CD4-positive, alpha-beta T cell (primary cell): ENCODE measurements around the gene TATDN2. TPM values are rescaled to one million over a fixed set of nuclear protein-coding genes. Genes with fewer than 3 reads are reported as not detected.

Source experiments
- ATAC-seq: fragments of 200-7000 bp; cut with Tn5 transposase; one replicate; pipeline ENCODE4 v1.10.0; 2022; ENCODE audit warnings: mild to moderate bottlenecking; ENCODE audit not compliant: poor library complexity
- CTCF ChIA-PET: fragments of 350-600 bp; sonication (Branson Sonifier 250); formaldehyde crosslinking; loops from one replicate; lab custom pipeline; 2021; ENCODE audit warnings: antibody characterized with exemption, inconsistent platforms; lab: Charles Lee
- POLR2A ChIA-PET: fragments of 350-600 bp; sonication (Branson Sonifier 250); formaldehyde crosslinking; loops from one replicate; lab custom pipeline; 2021; ENCODE audit warnings: antibody characterized with exemption, inconsistent platforms; lab: Charles Lee
- DNase-seq, 14 experiments: peaks; one replicate each; pipeline ENCODE4 v3.0.0-alpha.2; 2013 to 2020; ENCODE audit warnings: mixed read lengths in 2 of 14
- H3K27ac ChIP-seq, 2 donors: one replicate each; pipeline versions ENCODE4 v1.5.1 to v1.7.0; 2013; ENCODE audit warnings: low read length in 2 of 2, low read depth in 1 of 2, mild to moderate bottlenecking in 1 of 2
- H3K27me3 ChIP-seq, 2 experiments: 1 replicate in 1 of 2; 2 replicates in 1 of 2; pipeline versions ENCODE4 v1.6.1 to v1.7.0; 2013; ENCODE audit warnings: low read length in 2 of 2, control low read depth in 1 of 2, mild to moderate bottlenecking in 1 of 2, moderate library complexity in 1 of 2; ENCODE audit not compliant: insufficient read depth in 2 of 2, control insufficient read depth in 1 of 2
- H3K36me3 ChIP-seq: one replicate; pipeline ENCODE4 v1.6.1; 2013; ENCODE audit warnings: low read length, control low read depth; ENCODE audit not compliant: insufficient read depth
- H3K4me1 ChIP-seq: one replicate; pipeline ENCODE4 v1.6.1; 2013; ENCODE audit warnings: low read length, control low read depth; ENCODE audit not compliant: insufficient read depth
- H3K4me3 ChIP-seq: one replicate; pipeline ENCODE4 v1.5.1; 2013; ENCODE audit warnings: mild to moderate bottlenecking, low read length, moderate library complexity
- H3K9me3 ChIP-seq, 2 experiments: 1 replicate in 1 of 2; 2 replicates in 1 of 2; pipeline versions ENCODE4 v1.6.1 to v1.7.0; 2013; ENCODE audit warnings: low read length in 2 of 2, mild to moderate bottlenecking in 2 of 2, control low read depth in 1 of 2, moderate library complexity in 1 of 2; ENCODE audit not compliant: control insufficient read depth in 1 of 2, insufficient read depth in 1 of 2
- H3K27ac Mint-ChIP-seq: one replicate; pipeline ENCODE4 v1.8.0; 2020; ENCODE audit warnings: mixed read lengths
- H3K27me3 Mint-ChIP-seq: one replicate; pipeline ENCODE4 v1.8.0; 2021; ENCODE audit warnings: mixed read lengths
- H3K36me3 Mint-ChIP-seq: one replicate; pipeline ENCODE4 v1.8.0; 2021; ENCODE audit warnings: low read depth, mixed read lengths
- H3K4me1 Mint-ChIP-seq: one replicate; pipeline ENCODE4 v1.8.0; 2021; ENCODE audit warnings: low read depth, mixed read lengths
- H3K4me3 Mint-ChIP-seq: one replicate; pipeline ENCODE4 v1.8.0; 2020; ENCODE audit warnings: mild to moderate bottlenecking, mixed read lengths
- H3K9me3 Mint-ChIP-seq: one replicate; pipeline ENCODE4 v1.8.0; 2020; ENCODE audit warnings: mixed read lengths
- intact Hi-C, 2 experiments: fragments of 100-400 bp; cut with DNase I in 1 of 2; cut with micrococcal nuclease in 1 of 2; formaldehyde crosslinking; loops; one replicate each; pipeline versions ENCODE4 v1.15.1 to v1.9.0; 2023 to 2025; cut with DNase I, micrococcal nuclease
- total RNA-seq, 174 experiments: library from RNA in 2 of 174; stranded (reverse) in 2 of 174; gene quantifications; one replicate each; pipeline ENCODE4 v1.2.3 and lab custom pipeline; 2021 to 2026
- TF ChIP-seq, protein P1 (sequence below): fragments of 200-600 bp; IDR thresholded peaks from one replicate; pipeline ENCODE4 v1.8.0; 2022; ENCODE audit warnings: antibody characterized with exemption, mild to moderate bottlenecking

Gene TATDN2
- total RNA-seq, 2 experiments from 2014 or later, result 48.7 to 50.2 TPM

DNA sequence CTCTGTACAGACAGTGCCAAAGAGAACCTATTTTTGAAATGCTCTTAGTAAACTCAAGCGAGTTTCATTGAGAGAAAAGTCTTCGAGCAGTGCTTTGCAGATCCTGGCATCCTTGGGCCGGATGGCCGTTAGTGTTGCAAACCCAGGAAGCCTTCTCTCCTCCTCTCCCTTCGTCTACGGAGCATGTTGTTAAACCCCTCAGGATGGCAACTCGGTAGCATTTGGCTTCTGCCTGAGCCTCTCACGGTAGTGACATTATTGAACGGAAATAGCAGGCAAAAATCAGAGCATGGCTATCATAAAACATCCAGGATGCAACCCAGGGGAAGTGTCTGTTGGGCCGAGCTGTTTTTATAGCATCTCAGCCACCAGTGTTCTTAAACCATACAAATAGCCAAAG lies 79.3 kb downstream of the TATDN2 start:
- Histone ChIP-seq H3K27ac (no peak overlapping the region), H3K4me1 (no peaks in the 10 kb centered on the region), H3K4me3 (no peak overlapping the region), H3K36me3 (no peaks in the 10 kb centered on the region), H3K9me3 (no peaks in the 10 kb centered on the region), H3K27me3 (peaks cover 5 to 11% of the 10 kb centered on the region in 2 experiments)
- TF ChIP-seq, protein P1, sequence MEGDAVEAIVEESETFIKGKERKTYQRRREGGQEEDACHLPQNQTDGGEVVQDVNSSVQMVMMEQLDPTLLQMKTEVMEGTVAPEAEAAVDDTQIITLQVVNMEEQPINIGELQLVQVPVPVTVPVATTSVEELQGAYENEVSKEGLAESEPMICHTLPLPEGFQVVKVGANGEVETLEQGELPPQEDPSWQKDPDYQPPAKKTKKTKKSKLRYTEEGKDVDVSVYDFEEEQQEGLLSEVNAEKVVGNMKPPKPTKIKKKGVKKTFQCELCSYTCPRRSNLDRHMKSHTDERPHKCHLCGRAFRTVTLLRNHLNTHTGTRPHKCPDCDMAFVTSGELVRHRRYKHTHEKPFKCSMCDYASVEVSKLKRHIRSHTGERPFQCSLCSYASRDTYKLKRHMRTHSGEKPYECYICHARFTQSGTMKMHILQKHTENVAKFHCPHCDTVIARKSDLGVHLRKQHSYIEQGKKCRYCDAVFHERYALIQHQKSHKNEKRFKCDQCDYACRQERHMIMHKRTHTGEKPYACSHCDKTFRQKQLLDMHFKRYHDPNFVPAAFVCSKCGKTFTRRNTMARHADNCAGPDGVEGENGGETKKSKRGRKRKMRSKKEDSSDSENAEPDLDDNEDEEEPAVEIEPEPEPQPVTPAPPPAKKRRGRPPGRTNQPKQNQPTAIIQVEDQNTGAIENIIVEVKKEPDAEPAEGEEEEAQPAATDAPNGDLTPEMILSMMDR, result no peak
- DNase-seq (no peak), ATAC-seq (no peak)
- no peaks in the 10 kb centered on the region for H3K9me3 Mint-ChIP-seq
- H3K36me3 Mint-ChIP-seq, result no peaks in the 10 kb centered on the region
- H3K27ac Mint-ChIP-seq, result no peak overlapping the region
- no peaks in the 10 kb centered on the region for H3K4me1 Mint-ChIP-seq
- intact Hi-C loops, result no loop called here
- ChIA-PET CTCF (no interaction called here), POLR2A (no interaction called here)
- H3K27me3 Mint-ChIP-seq, result peaks cover 23% of the 10 kb centered on the region
- H3K4me3 Mint-ChIP-seq, result no peak overlapping the region

DNA sequence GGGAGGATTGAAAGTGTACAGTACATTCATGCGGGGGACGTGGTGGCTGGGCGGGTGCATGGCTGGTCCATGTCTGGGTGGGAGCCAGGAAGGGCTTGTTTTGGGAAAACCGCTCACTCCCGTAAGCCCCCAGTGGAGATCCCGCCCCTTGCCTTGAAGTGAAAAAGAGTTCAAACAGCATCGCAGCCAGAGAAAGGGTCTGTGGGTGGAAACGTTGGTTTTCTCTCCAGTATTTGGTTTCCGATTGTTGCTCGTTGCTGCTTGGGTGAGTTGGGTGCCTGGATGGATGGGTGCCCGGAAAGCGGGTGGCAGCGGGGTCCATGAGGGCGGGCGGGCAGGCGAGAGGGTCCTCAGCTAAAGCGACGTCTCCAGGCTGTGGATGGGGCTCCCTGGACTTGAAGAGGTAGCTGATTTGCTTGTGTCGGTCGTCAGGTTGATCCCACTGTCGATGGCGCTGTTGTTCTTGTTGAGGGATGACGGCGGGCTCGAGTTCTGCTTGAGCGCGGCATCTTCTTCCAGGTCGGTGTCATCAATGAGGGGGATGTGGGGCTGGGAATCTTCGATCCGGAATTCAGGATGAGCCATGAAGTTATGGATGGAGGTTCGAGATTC lies 80.3 kb downstream of the TATDN2 start:
- CTCF ChIA-PET, result no interaction called here

DNA sequence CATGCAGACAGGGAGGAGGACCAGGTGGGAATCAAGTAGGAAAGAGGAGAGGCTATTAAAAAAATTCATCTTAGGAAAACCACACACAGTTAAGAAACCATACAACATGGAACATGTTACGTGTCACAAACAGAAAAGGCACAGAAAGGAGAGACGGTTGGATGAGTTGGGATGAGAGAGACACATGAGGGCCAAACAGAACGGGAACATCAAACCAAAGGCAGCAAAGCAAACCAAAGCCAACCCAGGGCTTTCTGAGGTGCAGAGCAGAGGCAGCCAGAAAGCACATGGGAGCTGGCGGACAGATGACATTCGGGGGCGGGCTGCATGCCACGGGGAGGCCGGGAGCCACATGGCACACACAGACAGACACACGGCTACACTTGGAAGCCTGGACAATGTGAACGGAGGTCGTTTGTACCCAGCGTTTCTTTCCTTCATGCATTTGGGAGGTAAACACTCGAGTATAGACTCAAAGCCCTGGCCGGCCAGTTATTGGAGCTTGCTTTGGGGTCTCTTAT lies 81.3 kb downstream of the TATDN2 start:
- Histone ChIP-seq H3K4me1 (no peaks in the 10 kb centered on the region), H3K27me3 (peaks cover 3 to 11% of the 10 kb centered on the region in 2 experiments), H3K9me3 (no peaks in the 10 kb centered on the region), H3K4me3 (no peak overlapping the region), H3K36me3 (no peaks in the 10 kb centered on the region), H3K27ac (no peak overlapping the region)
- ATAC-seq (no peak), DNase-seq (no peak)
- H3K4me3 Mint-ChIP-seq, result no peak overlapping the region
- intact Hi-C loops, result no loop called here
- H3K27ac Mint-ChIP-seq, result no peak overlapping the region
- H3K27me3 Mint-ChIP-seq, result peaks cover 23% of the 10 kb centered on the region
- no peaks in the 10 kb centered on the region for H3K9me3 Mint-ChIP-seq
- H3K36me3 Mint-ChIP-seq, result no peaks in the 10 kb centered on the region
- H3K4me1 Mint-ChIP-seq, result no peaks in the 10 kb centered on the region
- POLR2A ChIA-PET, result no interaction called here
- CTCF ChIA-PET, result no interaction called here
- TF ChIP-seq, protein P1, result no peak

More for the DNA sequence above, 80.3 kb downstream of the TATDN2 start:
- TF ChIP-seq, protein P1, result no peak
- no peak for DNase-seq
- no peak for ATAC-seq
- H3K4me3 ChIP-seq, result no peak overlapping the region
- Mint-ChIP-seq H3K27me3 (peaks cover 23% of the 10 kb centered on the region), H3K27ac (no peak overlapping the region), H3K4me1 (no peaks in the 10 kb centered on the region), H3K4me3 (no peak overlapping the region), H3K36me3 (no peaks in the 10 kb centered on the region), H3K9me3 (no peaks in the 10 kb centered on the region)
- intact Hi-C loops, result no loop called here
- no peaks in the 10 kb centered on the region for H3K36me3 ChIP-seq
- H3K9me3 ChIP-seq, result no peaks in the 10 kb centered on the region
- H3K27me3 ChIP-seq, result peaks cover 5 to 11% of the 10 kb centered on the region in 2 experiments
- H3K27ac ChIP-seq, result no peak overlapping the region
- POLR2A ChIA-PET, result no interaction called here
- no peaks in the 10 kb centered on the region for H3K4me1 ChIP-seq
